GM21717 (cell line): ENCODE data around the gene SLC6A12.

Experiments used
- ATAC-seq: cut with Tn5 transposase; IDR thresholded peaks from one replicate; pipeline ENCODE4 v1.9.1; 2021; ENCODE audit warnings: mild to moderate bottlenecking, moderate library complexity; ENCODE audit not compliant: unreplicated experiment

Gene SLC6A12

DNA sequence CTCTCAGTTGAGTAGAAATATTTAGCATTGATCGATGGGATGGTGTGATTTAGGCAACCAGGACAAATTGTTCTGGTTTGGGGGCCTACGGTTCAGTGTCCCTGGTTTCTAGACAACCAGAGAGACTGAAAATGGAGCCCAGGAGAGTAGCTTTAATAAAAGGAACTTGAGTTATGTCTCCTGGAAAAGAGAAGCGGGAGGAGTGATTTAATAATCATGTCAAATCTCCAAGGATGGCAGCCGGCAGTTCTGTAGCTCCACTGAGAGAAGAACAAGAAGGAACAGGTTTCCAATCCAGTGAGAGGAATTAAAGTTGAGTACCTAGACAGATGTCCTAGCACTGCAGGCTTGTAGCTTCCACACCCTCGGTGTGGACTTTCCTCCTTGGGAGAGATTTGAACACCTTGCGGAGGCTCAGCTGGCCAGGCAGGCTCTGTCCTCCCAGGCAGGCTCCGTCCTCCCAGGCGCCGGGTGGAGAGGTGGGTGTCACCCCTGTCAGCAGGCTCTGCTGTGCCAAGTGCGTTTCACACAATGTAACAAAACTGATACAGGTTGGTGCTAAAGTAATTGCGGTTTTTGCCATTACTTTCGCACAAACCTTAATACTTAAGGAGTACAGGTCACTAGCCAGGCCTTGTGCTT is 45.9 kb downstream of the SLC6A12 start:
- ATAC-seq = no peak

- no peak for ATAC-seq
These were observed 47.4 kb downstream of the SLC6A12 start for GRCh38 chr12:166425-167075.

DNA sequence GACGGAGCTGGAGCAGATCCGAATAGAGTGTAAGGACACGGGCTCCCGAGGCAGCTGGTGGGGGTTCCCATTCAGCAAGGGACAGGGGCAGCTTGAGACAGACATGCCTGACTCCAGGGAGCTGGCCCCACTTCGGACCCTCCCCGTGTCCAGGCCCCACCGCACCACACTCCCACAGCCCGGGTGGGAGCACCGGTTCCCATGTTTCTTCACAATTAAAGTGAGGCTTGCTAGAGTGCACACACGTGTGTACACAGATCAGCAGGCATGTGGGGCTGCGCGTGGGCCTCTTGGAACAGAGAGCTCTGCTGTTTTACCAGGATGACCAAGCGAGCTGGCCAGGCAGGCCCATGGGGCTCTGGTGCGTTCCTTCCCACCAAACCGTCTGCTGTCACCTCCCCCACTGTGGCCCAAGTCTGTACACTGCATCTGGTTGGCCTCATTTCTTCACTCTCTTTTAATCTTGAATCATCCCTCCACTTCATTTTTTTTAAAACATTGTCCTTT is 48.0 kb downstream of the SLC6A12 start:
- no peak for ATAC-seq

- no peak for ATAC-seq
These were observed 49.8 kb downstream of the SLC6A12 start for GRCh38 chr12:164207-164606.

DNA sequence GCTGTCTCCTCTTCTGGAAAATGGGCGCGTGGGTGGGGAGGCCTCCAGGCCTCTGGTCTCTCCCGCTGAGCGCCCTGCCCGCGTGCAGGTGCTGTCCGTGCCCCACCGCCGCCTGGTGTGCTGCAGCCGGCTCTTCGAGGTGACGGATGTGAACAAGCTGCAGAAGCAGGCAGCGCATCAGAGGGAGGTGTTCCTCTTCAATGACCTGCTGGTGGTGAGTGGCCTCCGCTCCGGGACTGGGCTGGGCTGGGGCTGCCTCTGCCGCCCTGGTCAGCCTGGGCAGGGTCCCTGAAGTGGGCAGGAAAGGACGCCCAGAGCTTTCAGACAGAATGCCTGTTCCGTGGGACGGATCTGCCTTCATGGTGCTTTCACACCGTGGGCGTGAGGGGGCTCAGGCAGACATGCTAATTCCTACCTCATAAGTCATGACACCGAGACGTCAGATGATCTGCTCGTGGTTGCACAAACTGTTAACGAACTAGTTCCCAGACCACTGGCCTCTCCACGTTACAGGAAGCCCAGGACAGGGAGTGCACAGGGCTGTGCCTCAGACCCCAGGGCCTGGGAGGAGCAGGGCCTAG is 50.5 kb downstream of the SLC6A12 start:
- ATAC-seq = no peak

- no peak for ATAC-seq
These were observed 51.3 kb downstream of the SLC6A12 start for GRCh38 chr12:162467-163307.

GRCh38 chr12:161823-162222 is 52.1 kb downstream of the SLC6A12 start:
- ATAC-seq = no peak

GRCh38 chr12:160858-161257 is 53.1 kb downstream of the SLC6A12 start:
- ATAC-seq = no peak

GRCh38 chr12:159156-159782 is 54.7 kb downstream of the SLC6A12 start:
- no peak for ATAC-seq

DNA sequence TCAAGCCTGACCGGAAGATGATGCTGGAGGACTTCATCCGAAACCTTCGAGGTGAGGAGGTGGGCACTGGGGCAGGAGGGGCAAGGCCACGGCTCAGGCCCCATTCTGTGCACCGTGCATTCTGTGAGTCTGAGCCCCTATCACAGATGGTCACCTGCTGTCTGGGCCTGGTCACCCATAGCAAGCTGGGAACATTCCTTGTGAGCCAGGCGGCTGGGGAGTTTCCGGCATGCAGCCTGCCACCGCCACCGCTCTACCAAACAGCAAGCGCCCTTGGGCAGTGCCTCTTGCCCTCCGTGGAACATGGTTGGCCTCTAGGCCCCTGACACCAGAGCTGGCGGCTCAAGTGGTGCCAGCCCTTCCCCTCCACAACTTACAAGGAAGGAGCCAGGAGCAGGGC is 56.3 kb downstream of the SLC6A12 start:
- ATAC-seq = no peak

- ATAC-seq = no peak
These were observed 57.0 kb downstream of the SLC6A12 start for GRCh38 chr12:156945-157344.

DNA sequence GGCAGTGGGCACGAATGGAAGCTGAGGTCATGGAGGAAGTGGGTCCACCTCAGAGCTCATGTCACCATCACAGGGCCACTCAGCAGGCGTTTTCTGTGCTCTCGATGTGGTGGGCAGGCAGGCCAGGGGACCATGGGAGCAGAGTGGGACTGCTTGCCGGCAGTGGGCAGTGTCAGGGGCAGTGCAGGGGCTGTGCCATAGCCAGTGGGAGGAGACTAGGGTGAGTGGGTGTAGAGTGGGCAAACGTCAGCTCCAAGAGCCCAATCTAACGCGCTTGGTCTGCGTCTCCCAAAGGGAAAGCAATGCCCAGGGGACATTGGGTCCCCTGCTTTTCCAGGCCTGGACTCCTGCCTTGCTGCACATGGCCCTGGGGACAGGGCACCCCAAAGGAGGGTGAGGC is 58.3 kb downstream of the SLC6A12 start:
- no peak for ATAC-seq

DNA sequence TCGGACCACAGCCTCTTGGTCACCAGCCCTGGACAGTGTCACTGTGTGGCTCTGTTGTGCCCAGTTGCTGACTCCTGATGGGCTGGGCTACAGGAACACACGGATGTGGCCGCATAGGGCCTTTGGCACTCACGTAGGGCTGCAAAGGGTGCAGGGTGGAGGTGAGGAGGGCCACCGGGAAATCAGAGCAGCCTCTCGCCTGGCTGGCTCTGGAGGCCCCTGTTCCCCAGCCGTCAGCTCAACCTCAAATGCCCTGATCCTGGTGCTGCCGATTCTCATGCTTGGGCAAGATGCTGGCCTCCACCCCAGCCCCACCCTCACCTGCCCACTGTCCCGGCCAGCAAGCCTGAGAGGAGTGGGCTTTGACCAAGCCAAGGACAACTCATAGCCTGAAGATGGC is 59.0 kb downstream of the SLC6A12 start:
- ATAC-seq = no peak

- no peak for ATAC-seq
These were observed 59.9 kb downstream of the SLC6A12 start for GRCh38 chr12:154058-154457.

GRCh38 chr12:153080-153746 is 60.7 kb downstream of the SLC6A12 start:
- no peak for ATAC-seq

GRCh38 chr12:152440-152839 is 61.5 kb downstream of the SLC6A12 start:
- no peak for ATAC-seq

DNA sequence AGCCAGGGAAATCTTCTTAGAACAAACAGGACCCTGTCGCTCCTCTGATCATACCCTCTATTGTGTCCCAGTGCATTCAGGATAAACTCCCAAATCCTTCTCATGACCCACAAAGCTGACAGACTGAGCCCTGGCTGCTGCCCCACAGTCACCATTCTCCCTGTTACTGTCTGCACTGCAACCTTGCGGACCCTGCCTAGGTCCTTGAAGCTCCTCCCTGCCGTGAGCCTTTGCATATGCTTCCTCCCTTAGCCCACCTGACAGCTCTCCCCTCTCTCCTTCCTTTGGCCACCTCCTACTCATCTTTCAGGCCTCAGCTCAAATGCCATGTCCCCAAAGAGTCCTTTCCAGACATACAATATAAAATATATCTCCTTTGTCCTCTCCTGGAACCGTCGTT is 62.4 kb downstream of the SLC6A12 start:
- no peak for ATAC-seq

GRCh38 chr12:148676-149416 is 65.1 kb downstream of the SLC6A12 start:
- ATAC-seq = no peak

DNA sequence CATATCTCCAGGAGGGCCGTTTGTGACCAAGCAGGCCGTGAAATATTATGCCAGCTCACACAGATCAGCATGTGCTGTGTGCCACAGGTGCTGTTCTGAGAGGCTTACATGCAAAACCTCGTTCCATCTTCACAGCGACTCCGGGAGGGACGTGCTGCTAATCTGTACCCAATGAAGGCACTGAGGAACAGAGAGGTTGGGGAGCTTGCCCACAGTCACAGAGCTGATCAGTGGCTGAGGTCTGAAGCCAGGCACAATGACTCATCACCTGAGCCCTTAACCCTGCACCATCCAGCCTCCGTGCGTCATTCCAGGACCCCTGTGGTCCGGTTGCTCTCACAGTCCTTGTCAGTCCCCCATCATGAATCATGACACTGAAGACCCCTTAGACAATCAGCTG is 66.7 kb downstream of the SLC6A12 start:
- no peak for ATAC-seq
